IMR-90 (cell line): ENCODE results near the gene ARMC9. TPM values are rescaled to one million over a fixed set of nuclear protein-coding genes. Genes with fewer than 3 reads are reported as not detected.

Experiments
- ATAC-seq: fragments of 200-7000 bp; cut with Tn5 transposase; 2 replicates; pipeline ENCODE4 v1.9.1; 2020; ENCODE audit warnings: low read depth, mild to moderate bottlenecking, moderate library complexity
- BruUV-seq: library from RNA; stranded (reverse); fragments of 400-500 nt; replicated peaks from 2 replicates; lab custom pipeline; 2021; lab: Mats Ljungman, UMichigan
- CTCF ChIA-PET: fragments of 300-600 bp; formaldehyde crosslinking; extraction: SDS; loops from one replicate; lab custom pipeline; 2021; ENCODE audit warnings: antibody characterized with exemption; lab: Yijun Ruan, JAX
- POLR2A ChIA-PET: fragments of 300-600 bp; sonication (Branson Sonifier 250); formaldehyde crosslinking; loops from one replicate; lab custom pipeline; 2022; ENCODE audit warnings: antibody characterized with exemption; ENCODE audit not compliant: unreplicated experiment; lab: Charles Lee
- DNase-seq: peaks from one replicate; pipeline ENCODE4 v3.0.0; 2013
- H2AFZ ChIP-seq: replicated peaks from 2 replicates; pipeline ENCODE3; 2013; ENCODE audit warnings: low read length, mild to moderate bottlenecking; ENCODE audit not compliant: poor library complexity
- H2AK5ac ChIP-seq: 2 replicates; pipeline ENCODE4 v1.6.1; 2013; ENCODE audit warnings: low read depth, low read length, inconsistent platforms
- H2AK9ac ChIP-seq: replicated peaks from 2 replicates; pipeline ENCODE3; 2013; ENCODE audit warnings: mild to moderate bottlenecking, low read depth, low read length, moderate library complexity; ENCODE audit not compliant: poor library complexity
- H2BK120ac ChIP-seq: 2 replicates; pipeline ENCODE4 v1.6.1; 2013; ENCODE audit warnings: low read depth, low read length, inconsistent platforms
- H2BK15ac ChIP-seq: 3 replicates; pipeline ENCODE4 v1.6.1; 2013; ENCODE audit warnings: low read depth, low read length, inconsistent platforms
- H2BK20ac ChIP-seq: 2 replicates; pipeline ENCODE4 v1.6.1; 2013; ENCODE audit warnings: low read depth, mild to moderate bottlenecking, inconsistent platforms, low read length, moderate library complexity
- H2BK5ac ChIP-seq: 2 replicates; pipeline ENCODE4 v1.6.1; 2013; ENCODE audit warnings: mild to moderate bottlenecking, low read depth, low read length, inconsistent platforms; ENCODE audit not compliant: poor library complexity, severe bottlenecking
- H3K14ac ChIP-seq: replicated peaks from 2 replicates; pipeline ENCODE4 v1.6.1; 2013; ENCODE audit warnings: low read depth, low read length, inconsistent platforms
- H3K18ac ChIP-seq: 2 replicates; pipeline ENCODE4 v1.6.1; 2013; ENCODE audit warnings: low read depth, low read length, control low read depth
- H3K23ac ChIP-seq: 2 replicates; pipeline ENCODE4 v1.6.1; 2013; ENCODE audit warnings: low read depth, low read length, inconsistent platforms
- H3K27ac ChIP-seq: 2 replicates; pipeline ENCODE4 v1.5.1; 2013; ENCODE audit warnings: mild to moderate bottlenecking, control low read depth, low read length; ENCODE audit not compliant: insufficient read depth
- H3K27me3 ChIP-seq: 2 replicates; pipeline ENCODE4 v1.6.1; 2013; ENCODE audit warnings: low read length; ENCODE audit not compliant: control insufficient read depth, insufficient read depth
- H3K36me3 ChIP-seq: 2 replicates; pipeline ENCODE4 v1.6.1; 2013; ENCODE audit warnings: low read length, mixed read lengths; ENCODE audit not compliant: control insufficient read depth, insufficient read depth
- H3K4ac ChIP-seq: 2 replicates; pipeline ENCODE4 v1.6.1; 2013; ENCODE audit warnings: low read depth, low read length, inconsistent platforms
- H3K4me1 ChIP-seq: 2 replicates; pipeline ENCODE4 v1.6.1; 2013; ENCODE audit warnings: low read length, mixed read lengths; ENCODE audit not compliant: control insufficient read depth, insufficient read depth
- H3K4me2 ChIP-seq: 2 replicates; pipeline ENCODE4 v1.6.1; 2013; ENCODE audit warnings: low read depth, mild to moderate bottlenecking, control low read depth, low read length, moderate library complexity
- H3K4me3 ChIP-seq: 2 replicates; pipeline ENCODE4 v1.5.1; 2013; ENCODE audit warnings: low read depth, mild to moderate bottlenecking, control low read depth, low read length, moderate library complexity; ENCODE audit not compliant: insufficient read depth
- H3K56ac ChIP-seq: 2 replicates; pipeline ENCODE4 v1.6.1; 2013; ENCODE audit warnings: low read length, inconsistent platforms; ENCODE audit not compliant: insufficient read depth; ENCODE audit errors: extremely low read depth
- H3K79me1 ChIP-seq, 2 experiments: 2 replicates each; pipeline ENCODE4 v1.6.1; 2013; ENCODE audit warnings: low read length in 2 of 2, inconsistent platforms in 1 of 2, low read depth in 1 of 2
- H3K9ac ChIP-seq: 2 replicates; pipeline ENCODE4 v1.6.1; 2013; ENCODE audit warnings: low read depth, low read length, control low read depth
- H3K9me1 ChIP-seq: 2 replicates; pipeline ENCODE4 v1.6.1; 2013; ENCODE audit warnings: low read length, inconsistent platforms; ENCODE audit not compliant: insufficient read depth
- H3K9me3 ChIP-seq: 2 replicates; pipeline ENCODE4 v1.6.1; 2013; ENCODE audit warnings: low read length; ENCODE audit not compliant: control insufficient read depth, insufficient read depth
- H4K20me1 ChIP-seq: 2 replicates; pipeline ENCODE4 v1.6.1; 2013; ENCODE audit warnings: low read length, inconsistent platforms; ENCODE audit not compliant: insufficient read depth
- H4K5ac ChIP-seq: 2 replicates; pipeline ENCODE4 v1.6.1; 2013; ENCODE audit warnings: mild to moderate bottlenecking, low read depth, low read length, control low read depth
- H4K8ac ChIP-seq, 2 experiments: 2 replicates each; pipeline ENCODE4 v1.6.1; 2013; ENCODE audit warnings: low read depth in 2 of 2, low read length in 2 of 2, control low read depth in 1 of 2, inconsistent platforms in 1 of 2
- H4K91ac ChIP-seq: 2 replicates; pipeline ENCODE4 v1.6.1; 2013; ENCODE audit warnings: low read depth, low read length, inconsistent platforms; ENCODE audit not compliant: insufficient read depth
- BHLHE40 ChIP-seq: fragments of 150-350 bp; IDR thresholded peaks from 2 replicates; pipeline ENCODE4 v1.6.1; 2016; ENCODE audit warnings: mild to moderate bottlenecking, low read depth, low read length
- CEBPB ChIP-seq: IDR thresholded peaks from 2 replicates; pipeline ENCODE4 v1.6.1; 2012; ENCODE audit warnings: low read depth, low read length, improper control_type of control experiment
- CHD1 ChIP-seq: IDR thresholded peaks from 2 replicates; pipeline ENCODE4 v1.6.1; 2012; ENCODE audit warnings: low read depth, low read length, improper control_type of control experiment
- FOS ChIP-seq: fragments of 150-350 bp; IDR thresholded peaks from 2 replicates; pipeline ENCODE4 v1.6.1; 2016; ENCODE audit warnings: low read depth, low read length
- MAFK ChIP-seq: IDR thresholded peaks from 2 replicates; pipeline ENCODE4 v1.6.1; 2012; ENCODE audit warnings: low read depth, low read length, improper control_type of control experiment
- MAZ ChIP-seq: IDR thresholded peaks from 2 replicates; pipeline ENCODE4 v1.6.1; 2012; ENCODE audit warnings: low read depth, mild to moderate bottlenecking, low read length, improper control_type of control experiment, moderate library complexity, borderline replicate concordance
- MXI1 ChIP-seq: IDR thresholded peaks from 2 replicates; pipeline ENCODE4 v1.6.1; 2012; ENCODE audit warnings: low read depth, mild to moderate bottlenecking, low read length, moderate library complexity, borderline replicate concordance
- NFE2L2 ChIP-seq: fragments of 150-350 bp; IDR thresholded peaks from 2 replicates; pipeline ENCODE4 v1.6.1; 2016; ENCODE audit warnings: low read depth, mild to moderate bottlenecking, low read length
- POLR2A ChIP-seq: IDR thresholded peaks from 2 replicates; pipeline ENCODE4 v1.6.1; 2012; ENCODE audit warnings: mild to moderate bottlenecking, low read depth, low read length
- RAD21 ChIP-seq: IDR thresholded peaks from 2 replicates; pipeline ENCODE4 v1.6.1; 2012; ENCODE audit warnings: low read length, improper control_type of control experiment
- RCOR1 ChIP-seq: IDR thresholded peaks from 2 replicates; pipeline ENCODE4 v1.6.1; 2012; ENCODE audit warnings: mild to moderate bottlenecking, low read length, improper control_type of control experiment; ENCODE audit not compliant: insufficient replicate concordance
- RFX5 ChIP-seq: IDR thresholded peaks from 2 replicates; pipeline ENCODE4 v1.8.0; 2012; ENCODE audit warnings: low read depth, mild to moderate bottlenecking, low read length, moderate library complexity
- SMC3 ChIP-seq: fragments of 150-350 bp; IDR thresholded peaks from 2 replicates; pipeline ENCODE4 v1.6.1; 2016; ENCODE audit warnings: low read depth, mild to moderate bottlenecking, antibody characterized with exemption, low read length, moderate library complexity
- WGBS, 2 experiments: methylation state at CpG; one replicate each; pipeline versions ENCODE4 v1.1.5 to v1.1.7; 2013; ENCODE audit warnings: missing lambda C conversion rate in 2 of 2; ENCODE audit not compliant: insufficient read length in 1 of 2; ENCODE audit errors: extremely low coverage in 2 of 2; 5-methylcytosine and 5-hydroxymethylcytosine counted together
- dilution Hi-C: fragments of 300-500 bp; cut with HindIII; formaldehyde crosslinking; loops from one replicate; pipeline ENCODE4 v1.14.3; 2018; ENCODE audit warnings: low sequenced_read_pairs; ENCODE audit not compliant: unreplicated experiment
- in situ Hi-C: fragments of 300-500 bp; cut with MboI; formaldehyde crosslinking; loops from 3 replicates; pipeline ENCODE4 v1.14.3; 2019; ENCODE audit warnings: low sequenced_read_pairs, inconsistent platforms, mixed read lengths
- intact Hi-C: fragments of 100-400 bp; cut with micrococcal nuclease; formaldehyde crosslinking; loops from 2 replicates; pipeline ENCODE4 v1.10.0; 2022
- polyA plus RNA-seq, 3 experiments: library from polyadenylated mRNA; depleted of rRNA; stranded (reverse); fragments of >200 nt; gene quantifications; 2 replicates each; pipeline ENCODE4 v1.2.3, GENCODE V29; 2012; ENCODE audit warnings: low replicate concordance in 1 of 3
- total RNA-seq: library from RNA; depleted of rRNA; stranded (reverse); fragments of >200 nt; gene quantifications from 2 replicates; pipeline ENCODE4 v1.2.3, GENCODE V29; 2012
- TF ChIP-seq, protein P1 (sequence below): fragments of 150-350 bp; IDR thresholded peaks from 2 replicates; pipeline ENCODE4 v1.6.1; 2017; ENCODE audit warnings: mild to moderate bottlenecking, antibody characterized with exemption, low read length, low read depth
- TF ChIP-seq, protein P2 (sequence below): fragments of 150-350 bp; IDR thresholded peaks from 2 replicates; pipeline ENCODE4 v1.6.1; 2016; ENCODE audit warnings: low read depth, mild to moderate bottlenecking, low read length, moderate library complexity, borderline replicate concordance
- TF ChIP-seq, protein P3 (sequence below): conservative IDR thresholded peaks from 2 replicates; pipeline ENCODE4 v1.5.1; 2012; ENCODE audit warnings: mild to moderate bottlenecking, low read depth, low read length, improper control_type of control experiment

Gene ARMC9
- total and polyA plus RNA-seq, 2 of the 4 experiments (the other 2 are of a cell fraction) = 36.0 to 46.6 TPM

DNA sequence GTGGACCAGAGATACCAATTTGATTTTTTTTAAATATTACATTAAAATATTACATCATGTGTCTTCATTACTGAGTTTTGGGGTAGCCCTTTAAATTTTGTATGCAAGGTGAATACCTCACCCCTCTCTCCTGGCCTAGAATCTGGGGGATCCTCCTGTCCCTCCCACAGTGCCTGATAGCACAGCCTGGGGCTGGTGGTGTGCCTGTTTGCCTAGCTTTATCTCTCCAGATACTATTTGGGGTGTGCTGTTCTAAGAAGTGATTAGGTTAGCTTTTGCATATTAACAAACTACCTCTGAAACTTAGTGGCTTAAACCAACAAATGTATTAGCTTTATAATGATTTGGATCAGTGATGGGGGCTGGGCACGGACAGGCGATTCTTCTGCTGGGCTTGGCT, 176.3 kb downstream of the ARMC9 start:
- H3K9me1 ChIP-seq = no peaks in the 10 kb centered on the region
- TF ChIP-seq FOS (no peak), RAD21 (no peak), MXI1 (no peak), RFX5 (no peak), SMC3 (no peak), MAZ (no peak), POLR2A (no peak), CHD1 (no peak), RCOR1 (no peak), NFE2L2 (no peak), CEBPB (no peak), MAFK (no peak), BHLHE40 (no peak)
- TF ChIP-seq, protein P1, sequence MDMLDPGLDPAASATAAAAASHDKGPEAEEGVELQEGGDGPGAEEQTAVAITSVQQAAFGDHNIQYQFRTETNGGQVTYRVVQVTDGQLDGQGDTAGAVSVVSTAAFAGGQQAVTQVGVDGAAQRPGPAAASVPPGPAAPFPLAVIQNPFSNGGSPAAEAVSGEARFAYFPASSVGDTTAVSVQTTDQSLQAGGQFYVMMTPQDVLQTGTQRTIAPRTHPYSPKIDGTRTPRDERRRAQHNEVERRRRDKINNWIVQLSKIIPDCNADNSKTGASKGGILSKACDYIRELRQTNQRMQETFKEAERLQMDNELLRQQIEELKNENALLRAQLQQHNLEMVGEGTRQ = no peak
- TF ChIP-seq, protein P2, sequence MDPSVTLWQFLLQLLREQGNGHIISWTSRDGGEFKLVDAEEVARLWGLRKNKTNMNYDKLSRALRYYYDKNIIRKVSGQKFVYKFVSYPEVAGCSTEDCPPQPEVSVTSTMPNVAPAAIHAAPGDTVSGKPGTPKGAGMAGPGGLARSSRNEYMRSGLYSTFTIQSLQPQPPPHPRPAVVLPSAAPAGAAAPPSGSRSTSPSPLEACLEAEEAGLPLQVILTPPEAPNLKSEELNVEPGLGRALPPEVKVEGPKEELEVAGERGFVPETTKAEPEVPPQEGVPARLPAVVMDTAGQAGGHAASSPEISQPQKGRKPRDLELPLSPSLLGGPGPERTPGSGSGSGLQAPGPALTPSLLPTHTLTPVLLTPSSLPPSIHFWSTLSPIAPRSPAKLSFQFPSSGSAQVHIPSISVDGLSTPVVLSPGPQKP = no peak
- TF ChIP-seq, protein P3, sequence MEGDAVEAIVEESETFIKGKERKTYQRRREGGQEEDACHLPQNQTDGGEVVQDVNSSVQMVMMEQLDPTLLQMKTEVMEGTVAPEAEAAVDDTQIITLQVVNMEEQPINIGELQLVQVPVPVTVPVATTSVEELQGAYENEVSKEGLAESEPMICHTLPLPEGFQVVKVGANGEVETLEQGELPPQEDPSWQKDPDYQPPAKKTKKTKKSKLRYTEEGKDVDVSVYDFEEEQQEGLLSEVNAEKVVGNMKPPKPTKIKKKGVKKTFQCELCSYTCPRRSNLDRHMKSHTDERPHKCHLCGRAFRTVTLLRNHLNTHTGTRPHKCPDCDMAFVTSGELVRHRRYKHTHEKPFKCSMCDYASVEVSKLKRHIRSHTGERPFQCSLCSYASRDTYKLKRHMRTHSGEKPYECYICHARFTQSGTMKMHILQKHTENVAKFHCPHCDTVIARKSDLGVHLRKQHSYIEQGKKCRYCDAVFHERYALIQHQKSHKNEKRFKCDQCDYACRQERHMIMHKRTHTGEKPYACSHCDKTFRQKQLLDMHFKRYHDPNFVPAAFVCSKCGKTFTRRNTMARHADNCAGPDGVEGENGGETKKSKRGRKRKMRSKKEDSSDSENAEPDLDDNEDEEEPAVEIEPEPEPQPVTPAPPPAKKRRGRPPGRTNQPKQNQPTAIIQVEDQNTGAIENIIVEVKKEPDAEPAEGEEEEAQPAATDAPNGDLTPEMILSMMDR = no peak
- no peak overlapping the region for H3K4ac ChIP-seq
- no peak overlapping the region for H2BK20ac ChIP-seq
- no peak overlapping the region for H3K23ac ChIP-seq
- H4K5ac ChIP-seq = no peak overlapping the region
- no peak overlapping the region for H2AK9ac ChIP-seq
- H3K27ac ChIP-seq = no peak overlapping the region
- WGBS, 2 experiments = no CpG with 5 or more reads among the region's 2 CpGs
- no peak overlapping the region for H4K91ac ChIP-seq
- POLR2A ChIA-PET = no interaction called here
- H2AFZ ChIP-seq = no peak overlapping the region
- H3K4me2 ChIP-seq = no peak overlapping the region
- H3K27me3 ChIP-seq = peaks cover 2% of the 10 kb centered on the region; the same call in 1 of the 2 replicates
- BruUV-seq = no TSS peak
- H3K4me1 ChIP-seq = no peaks in the 10 kb centered on the region
- no peak overlapping the region for H3K56ac ChIP-seq
- H3K36me3 ChIP-seq = no peaks in the 10 kb centered on the region; the same call in 1 of the 2 replicates
- intact Hi-C loops (no loop called here), dilution Hi-C loops (no loop called here), in situ Hi-C loops (no loop called here)
- H3K14ac ChIP-seq = no peak overlapping the region
- H3K18ac ChIP-seq = no peak overlapping the region
- H2AK5ac ChIP-seq = no peak overlapping the region
- no peaks in the 10 kb centered on the region for H3K79me1 ChIP-seq
- no peak for DNase-seq
- no peak overlapping the region for H3K9ac ChIP-seq
- H3K9me3 ChIP-seq = no peaks in the 10 kb centered on the region
- no peaks in the 10 kb centered on the region for H4K20me1 ChIP-seq
- H2BK120ac ChIP-seq = no peak overlapping the region
- H2BK15ac ChIP-seq = no peak overlapping the region
- no peak overlapping the region for H3K4me3 ChIP-seq
- CTCF ChIA-PET = no interaction called here
- no peak overlapping the region for H4K8ac ChIP-seq
- no peak overlapping the region for H2BK5ac ChIP-seq
- ATAC-seq = no peak
